ENCODE measurements around the gene GAL3ST3. TPM values are rescaled to one million over a fixed set of nuclear protein-coding genes. Genes with fewer than 3 reads are reported as not detected.

The GAL3ST3 gene
- total and polyA plus RNA-seq, 4 donors = not detected

- no peak for ATAC-seq (ENCODE audit: insufficient read depth, low FRiP score)
- Histone ChIP-seq H3K27me3 (ENCODE audit: control insufficient read depth in 3 of 3, insufficient read depth in 3 of 3, low read length in 2 of 3) (no peaks in the 10 kb centered on the region), H3K9me3 (ENCODE audit: control insufficient read depth in 4 of 4, insufficient read depth in 3 of 4, low read length in 3 of 4) (no peaks in the 10 kb centered on the region), H3K4me1 (ENCODE audit: control insufficient read depth in 5 of 5, insufficient read depth in 5 of 5, low read length in 5 of 5) (peaks cover 3 to 20% (median 16%) of the 10 kb centered on the region in 5 donors), H3K9ac (ENCODE audit: insufficient read depth in 1 of 2, low read length in 2 of 2) (no peak overlapping the region), H3K36me3 (ENCODE audit: control insufficient read depth in 4 of 4, insufficient read depth in 4 of 4, low read length in 4 of 4) (no peaks in the 10 kb centered on the region), H3K4me3 (no peak overlapping the region), H3K27ac (ENCODE audit: low read depth in 1 of 2, low read length in 1 of 2) (no peak overlapping the region)
- 91 to 97% methylated on average over 9 of the region's 9 CpGs for WGBS, 2 donors
- no peak for DNase-seq
- TF ChIP-seq CTCF (IDR thresholded peaks at IDR 0.05; ENCODE audit: control extremely low read depth, extremely low read depth) = no peak
Measured at GRCh38 chr11:66087148-66087908, 38.4 kb upstream of the GAL3ST3 start.

- Histone ChIP-seq H3K9ac (ENCODE audit: insufficient read depth in 1 of 2, low read length in 2 of 2) (no peak overlapping the region), H3K4me1 (ENCODE audit: control insufficient read depth in 5 of 5, insufficient read depth in 5 of 5, low read length in 5 of 5) (peaks cover 3 to 20% (median 16%) of the 10 kb centered on the region in 5 donors), H3K9me3 (ENCODE audit: control insufficient read depth in 4 of 4, insufficient read depth in 3 of 4, low read length in 3 of 4) (no peaks in the 10 kb centered on the region), H3K4me3 (no peak overlapping the region), H3K27me3 (ENCODE audit: control insufficient read depth in 3 of 3, insufficient read depth in 3 of 3, low read length in 2 of 3) (no peaks in the 10 kb centered on the region), H3K36me3 (ENCODE audit: control insufficient read depth in 4 of 4, insufficient read depth in 4 of 4, low read length in 4 of 4) (no peaks in the 10 kb centered on the region), H3K27ac (ENCODE audit: low read depth in 1 of 2, low read length in 1 of 2) (no peak overlapping the region)
- no peak for TF ChIP-seq CTCF (IDR thresholded peaks at IDR 0.05; ENCODE audit: control extremely low read depth, extremely low read depth)
- DNase-seq = no peak
- WGBS, 2 donors = 89 to 93% methylated on average over 3 of the region's 3 CpGs
- no peak for ATAC-seq (ENCODE audit: insufficient read depth, low FRiP score)
Measured at GRCh38 chr11:66084821-66085475, 36.0 kb upstream of the GAL3ST3 start.

- Histone ChIP-seq H3K27ac (ENCODE audit: low read depth in 1 of 2, low read length in 1 of 2) (peak overlapping the region in 1 of 2 donors; percentile 49), H3K9me3 (ENCODE audit: control insufficient read depth in 4 of 4, insufficient read depth in 3 of 4, low read length in 3 of 4) (no peaks in the 10 kb centered on the region), H3K27me3 (ENCODE audit: control insufficient read depth in 3 of 3, insufficient read depth in 3 of 3, low read length in 2 of 3) (no peaks in the 10 kb centered on the region), H3K9ac (ENCODE audit: insufficient read depth in 1 of 2, low read length in 2 of 2) (peak overlapping the region in 1 of 2 donors; percentile 49), H3K4me3 (no peak overlapping the region), H3K36me3 (ENCODE audit: control insufficient read depth in 4 of 4, insufficient read depth in 4 of 4, low read length in 4 of 4) (peaks cover 0 to 4% (median 0%) of the 10 kb centered on the region in 4 donors), H3K4me1 (ENCODE audit: control insufficient read depth in 5 of 5, insufficient read depth in 5 of 5, low read length in 5 of 5) (peaks cover 3 to 20% (median 16%) of the 10 kb centered on the region in 5 donors)
- no peak for TF ChIP-seq CTCF (IDR thresholded peaks at IDR 0.05; ENCODE audit: control extremely low read depth, extremely low read depth)
- WGBS, 2 donors = 86 to 97% methylated on average over 3 of the region's 3 CpGs
- no peak for DNase-seq
- no peak for ATAC-seq (ENCODE audit: insufficient read depth, low FRiP score)
Measured at GRCh38 chr11:66083767-66084166, 34.8 kb upstream of the GAL3ST3 start.
